ENCODE data around the gene CDT1. TPM values are rescaled to one million over a fixed set of nuclear protein-coding genes. Genes with fewer than 3 reads are reported as not detected.

The CDT1 gene
- total and polyA plus RNA-seq, 2 donors (not counting 1 experiment from before 2014, with no cell fraction given) = 1.3 to 3.6 TPM

DNA sequence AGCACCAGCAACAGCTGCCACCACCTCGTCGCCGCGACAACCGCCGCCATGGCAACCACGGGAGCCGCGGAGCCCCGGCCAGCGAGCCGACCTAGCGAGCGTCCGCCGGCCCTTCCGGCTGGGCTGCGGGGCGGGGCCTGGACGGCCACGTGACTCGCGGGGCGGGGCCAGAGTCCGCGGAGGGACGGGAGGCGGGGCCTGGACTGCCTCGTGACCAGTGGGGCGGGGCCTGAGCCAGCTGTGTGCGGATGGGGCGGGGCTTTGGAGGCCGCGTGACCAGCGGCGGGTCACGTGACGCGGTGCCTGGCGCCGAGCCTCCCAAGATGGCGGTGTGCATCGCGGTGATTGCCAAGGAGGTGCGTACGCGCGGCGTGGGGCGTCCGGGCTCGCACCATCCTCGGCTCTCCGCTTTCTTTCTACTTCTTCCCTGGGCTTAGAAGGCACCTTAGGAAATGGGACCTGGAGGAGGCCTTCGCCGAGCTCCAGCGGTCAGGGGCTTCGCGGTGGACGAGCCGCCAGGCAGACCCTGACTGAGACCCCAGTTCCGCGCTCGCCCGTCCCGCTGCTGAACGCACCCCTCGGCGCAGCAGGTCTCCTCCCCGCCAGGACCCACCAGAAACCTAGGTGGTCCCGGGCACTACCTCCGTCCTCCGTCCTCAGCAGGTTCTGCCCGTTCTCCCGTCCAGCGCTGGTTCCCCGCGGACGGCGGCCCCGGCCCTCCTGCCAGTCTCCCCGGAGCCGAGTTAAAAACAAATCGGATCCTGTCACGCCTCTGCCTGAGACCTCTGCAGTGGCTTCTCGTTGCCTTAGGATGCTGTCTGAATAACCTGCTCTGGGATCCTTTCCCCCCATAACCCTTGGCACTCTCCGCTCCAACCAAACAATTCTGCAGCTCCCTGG is 53.5 kb downstream of the CDT1 start, which contains the start of the genes GALNS and TRAPPC2L:
Gene GALNS (minus strand): TSS at position 120 of the 900 bp plus-strand sequence. CDS start 70 bp downstream, at position 50.
Gene TRAPPC2L (plus strand): TSS at position 300 of the 900 bp plus-strand sequence. CDS start 24 bp downstream, at position 324.
- peaks cover 5% of the 10 kb centered on the region for H3K79me2 ChIP-seq (ENCODE audit: control insufficient read depth, insufficient read depth, low read length)
- peak within 1 kb of the TSS; percentile 90 to 97 (median 92) for H3K4me3 ChIP-seq (replicated peaks in 1 of 4; ENCODE audit: control extremely low read depth in 1 of 4, insufficient read depth in 1 of 4, low read depth in 3 of 4, low read length in 4 of 4)
- H4K20me1 ChIP-seq (ENCODE audit: control insufficient read depth, extremely low read depth, insufficient read depth, low read length) = no peaks in the 10 kb centered on the region
- peak within 1 kb of the TSS; percentile 71 for H3K9ac ChIP-seq (ENCODE audit: insufficient read depth, low read length)
- H2AFZ ChIP-seq (ENCODE audit: low read length) = peak within 1 kb of the TSS; percentile 89
- DNase-seq (ENCODE audit: low read depth in 2 of 2) = peak; percentile 82 to 95
- TF ChIP-seq, protein P1, sequence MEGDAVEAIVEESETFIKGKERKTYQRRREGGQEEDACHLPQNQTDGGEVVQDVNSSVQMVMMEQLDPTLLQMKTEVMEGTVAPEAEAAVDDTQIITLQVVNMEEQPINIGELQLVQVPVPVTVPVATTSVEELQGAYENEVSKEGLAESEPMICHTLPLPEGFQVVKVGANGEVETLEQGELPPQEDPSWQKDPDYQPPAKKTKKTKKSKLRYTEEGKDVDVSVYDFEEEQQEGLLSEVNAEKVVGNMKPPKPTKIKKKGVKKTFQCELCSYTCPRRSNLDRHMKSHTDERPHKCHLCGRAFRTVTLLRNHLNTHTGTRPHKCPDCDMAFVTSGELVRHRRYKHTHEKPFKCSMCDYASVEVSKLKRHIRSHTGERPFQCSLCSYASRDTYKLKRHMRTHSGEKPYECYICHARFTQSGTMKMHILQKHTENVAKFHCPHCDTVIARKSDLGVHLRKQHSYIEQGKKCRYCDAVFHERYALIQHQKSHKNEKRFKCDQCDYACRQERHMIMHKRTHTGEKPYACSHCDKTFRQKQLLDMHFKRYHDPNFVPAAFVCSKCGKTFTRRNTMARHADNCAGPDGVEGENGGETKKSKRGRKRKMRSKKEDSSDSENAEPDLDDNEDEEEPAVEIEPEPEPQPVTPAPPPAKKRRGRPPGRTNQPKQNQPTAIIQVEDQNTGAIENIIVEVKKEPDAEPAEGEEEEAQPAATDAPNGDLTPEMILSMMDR (conservative IDR thresholded peaks at IDR 0.05 in 1 of 2, IDR thresholded peaks at IDR 0.05 in 1 of 2; ENCODE audit: low read depth in 1 of 2, low read length in 2 of 2) = no peak
- no peak for TF ChIP-seq EZH2 (IDR thresholded peaks at IDR 0.05; ENCODE audit: low read length, missing control alignments)
- H3K27me3 ChIP-seq (ENCODE audit: control insufficient read depth, insufficient read depth, low read length) = no peaks in the 10 kb centered on the region
- peaks cover 4% of the 10 kb centered on the region for H3K36me3 ChIP-seq (ENCODE audit: control insufficient read depth, insufficient read depth, low read length)
- peaks cover 4% of the 10 kb centered on the region for H3K4me1 ChIP-seq (ENCODE audit: control insufficient read depth, extremely low read depth, insufficient read depth, low read length)
- H3K9me3 ChIP-seq (ENCODE audit: control insufficient read depth, insufficient read depth, low read depth, low read length) = no peaks in the 10 kb centered on the region
- peak within 1 kb of the TSS; percentile 53 for H3K27ac ChIP-seq (ENCODE audit: insufficient read depth, low read length)
- peak within 1 kb of the TSS; percentile 86 for H3K4me2 ChIP-seq (ENCODE audit: extremely low read depth, insufficient read depth, low read length)

DNA sequence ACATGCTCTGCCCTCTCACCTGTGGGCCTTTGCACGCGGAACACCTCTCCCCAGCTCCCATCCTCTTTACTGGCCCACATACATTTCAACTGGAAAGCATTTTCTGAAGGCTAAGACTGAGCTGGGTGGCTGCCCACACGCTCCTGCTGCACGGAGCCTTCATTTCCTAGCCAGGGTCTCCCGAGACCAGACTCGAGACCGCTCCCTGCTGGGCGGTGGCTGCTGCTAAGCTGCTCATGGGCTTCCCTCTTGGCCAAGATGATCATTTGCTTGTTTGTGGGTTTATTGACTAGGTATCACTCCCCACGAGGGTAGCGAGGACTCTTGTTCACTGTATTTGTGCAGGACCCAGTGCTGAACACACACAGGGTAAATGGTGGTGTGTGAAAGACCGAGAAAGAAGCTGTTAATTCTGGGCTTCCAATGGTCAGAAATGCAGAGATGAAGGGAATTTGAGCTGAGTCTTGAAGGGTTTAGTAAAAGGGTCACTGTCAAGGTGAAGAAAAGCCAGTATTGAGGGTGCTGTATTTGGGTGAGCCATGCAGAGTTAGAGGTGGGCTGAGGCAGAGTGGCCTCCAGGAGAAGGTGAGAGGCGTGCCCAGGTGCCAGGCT is 54.2 kb downstream of the CDT1 start:
- Histone ChIP-seq H3K4me2 (ENCODE audit: extremely low read depth, insufficient read depth, low read length) (peak overlapping the region; percentile 55), H2AFZ (ENCODE audit: low read length) (no peak overlapping the region), H3K4me3 (replicated peaks in 1 of 4; ENCODE audit: control extremely low read depth in 1 of 4, insufficient read depth in 1 of 4, low read depth in 3 of 4, low read length in 4 of 4) (peak overlapping the region; percentile 90 to 97 (median 92)), H3K27me3 (ENCODE audit: control insufficient read depth, insufficient read depth, low read length) (no peaks in the 10 kb centered on the region), H4K20me1 (ENCODE audit: control insufficient read depth, extremely low read depth, insufficient read depth, low read length) (no peaks in the 10 kb centered on the region), H3K27ac (ENCODE audit: insufficient read depth, low read length) (no peak overlapping the region), H3K9ac (ENCODE audit: insufficient read depth, low read length) (peak overlapping the region; percentile 71), H3K9me3 (ENCODE audit: control insufficient read depth, insufficient read depth, low read depth, low read length) (no peaks in the 10 kb centered on the region), H3K79me2 (ENCODE audit: control insufficient read depth, insufficient read depth, low read length) (peaks cover 5% of the 10 kb centered on the region), H3K36me3 (ENCODE audit: control insufficient read depth, insufficient read depth, low read length) (peaks cover 7% of the 10 kb centered on the region), H3K4me1 (ENCODE audit: control insufficient read depth, extremely low read depth, insufficient read depth, low read length) (peaks cover 4% of the 10 kb centered on the region)
- no peak for TF ChIP-seq EZH2 (IDR thresholded peaks at IDR 0.05; ENCODE audit: low read length, missing control alignments)
- TF ChIP-seq, protein P1 (conservative IDR thresholded peaks at IDR 0.05 in 1 of 2, IDR thresholded peaks at IDR 0.05 in 1 of 2; ENCODE audit: low read depth in 1 of 2, low read length in 2 of 2) = peak; percentile 73 to 89
- DNase-seq (ENCODE audit: low read depth in 2 of 2) = peak; percentile 66 to 76

Other genes with a start within 250 kb of the CDT1 start
- gene ZC3H18, start 233.4 kb upstream of the CDT1 start, total RNA-seq = 7.9 and 10.5 TPM in 2 replicates
- gene ZC3H18, start 233.4 kb upstream of the CDT1 start, polyA plus RNA-seq = 9.4 and 17.4 TPM in 2 replicates
- not detected in 2 replicates for gene IL17C, start 165.2 kb upstream of the CDT1 start, total RNA-seq
- gene IL17C, start 165.2 kb upstream of the CDT1 start, polyA plus RNA-seq = not detected in 2 replicates
- gene CYBA, start 152.7 kb upstream of the CDT1 start, total RNA-seq = 124 and 130 TPM in 2 replicates
- 30.8 and 74.7 TPM in 2 replicates for gene CYBA, start 152.7 kb upstream of the CDT1 start, polyA plus RNA-seq
- gene MVD, start 140.7 kb upstream of the CDT1 start, total RNA-seq = 60.1 and 204 TPM in 2 replicates
- 35.9 and 43.4 TPM in 2 replicates for gene MVD, start 140.7 kb upstream of the CDT1 start, polyA plus RNA-seq
- under 0.01 and 0.17 TPM in 2 replicates for gene SNAI3, start 117.3 kb upstream of the CDT1 start, total RNA-seq
- gene SNAI3, start 117.3 kb upstream of the CDT1 start, polyA plus RNA-seq = 0.03 TPM in 1 of 2 replicates, not detected in the other
- 9.7 and 13.6 TPM in 2 replicates for gene RNF166, start 97.4 kb upstream of the CDT1 start, total RNA-seq
- gene RNF166, start 97.4 kb upstream of the CDT1 start, polyA plus RNA-seq = 6.6 and 8.2 TPM in 2 replicates
- gene CTU2, start 97.3 kb upstream of the CDT1 start, total RNA-seq = 11.9 and 13.4 TPM in 2 replicates
- gene CTU2, start 97.3 kb upstream of the CDT1 start, polyA plus RNA-seq = 7.6 and 8.1 TPM in 2 replicates
- gene PIEZO1, start 18.6 kb upstream of the CDT1 start, total RNA-seq = 135 and 313 TPM in 2 replicates
- gene PIEZO1, start 18.6 kb upstream of the CDT1 start, polyA plus RNA-seq = 94.5 and 126 TPM in 2 replicates
- gene APRT, start 8.1 kb downstream of the CDT1 start, total RNA-seq = 50.3 and 95.6 TPM in 2 replicates
- 39.2 and 57.6 TPM in 2 replicates for gene APRT, start 8.1 kb downstream of the CDT1 start, polyA plus RNA-seq
- 20.8 and 29.6 TPM in 2 replicates for gene GALNS, start 53.2 kb downstream of the CDT1 start, total RNA-seq
- 8.6 and 10.6 TPM in 2 replicates for gene GALNS, start 53.2 kb downstream of the CDT1 start, polyA plus RNA-seq
- gene TRAPPC2L, start 53.3 kb downstream of the CDT1 start, total RNA-seq = 46.5 and 47.7 TPM in 2 replicates
- gene TRAPPC2L, start 53.3 kb downstream of the CDT1 start, polyA plus RNA-seq = 63.7 and 78.6 TPM in 2 replicates
- not detected in 2 replicates for gene PABPN1L, start 62.9 kb downstream of the CDT1 start, total RNA-seq
- gene PABPN1L, start 62.9 kb downstream of the CDT1 start, polyA plus RNA-seq = not detected in 2 replicates
- gene CBFA2T3, start 173.4 kb downstream of the CDT1 start, total RNA-seq = under 0.01 TPM in 2 replicates
- gene CBFA2T3, start 173.4 kb downstream of the CDT1 start, polyA plus RNA-seq = 0.05 TPM in 1 of 2 replicates, not detected in the other